Immature natural killer cell (primary cell): ENCODE data around the gene MPPED1. TPM values are rescaled to one million over a fixed set of nuclear protein-coding genes. Genes with fewer than 3 reads are reported as not detected.

ENCODE experiments used
- DNase-seq, 3 donors: peaks; one replicate each; pipeline ENCODE4 v3.0.0; 2022; ENCODE audit warnings: mixed read lengths in 1 of 3
- H3K27ac Mint-ChIP-seq, 6 donors: one replicate each; pipeline ENCODE4 v1.8.0; 2020; ENCODE audit warnings: mixed read lengths in 6 of 6, mild to moderate bottlenecking in 5 of 6, inconsistent platforms in 4 of 6, moderate library complexity in 3 of 6
- H3K27me3 Mint-ChIP-seq, 3 donors: one replicate each; pipeline ENCODE4 v1.8.0; 2020 to 2021; ENCODE audit warnings: low read depth in 3 of 3, mild to moderate bottlenecking in 3 of 3, mixed read lengths in 3 of 3, moderate library complexity in 3 of 3, inconsistent platforms in 1 of 3
- H3K36me3 Mint-ChIP-seq, 3 donors: one replicate each; pipeline ENCODE4 v1.8.0; 2020; ENCODE audit warnings: mixed read lengths in 3 of 3, inconsistent platforms in 2 of 3, mild to moderate bottlenecking in 2 of 3
- H3K4me1 Mint-ChIP-seq, 2 donors: one replicate each; pipeline ENCODE4 v1.8.0; 2020; ENCODE audit warnings: inconsistent platforms in 2 of 2, mild to moderate bottlenecking in 2 of 2, mixed read lengths in 2 of 2, moderate library complexity in 1 of 2
- H3K4me3 Mint-ChIP-seq, 5 donors: one replicate each; pipeline ENCODE4 v1.8.0; 2020; ENCODE audit warnings: mild to moderate bottlenecking in 5 of 5, mixed read lengths in 5 of 5, inconsistent platforms in 3 of 5, moderate library complexity in 3 of 5
- H3K9me3 Mint-ChIP-seq, 6 donors: one replicate each; pipeline ENCODE4 v1.8.0; 2020; ENCODE audit warnings: mild to moderate bottlenecking in 6 of 6, mixed read lengths in 6 of 6, inconsistent platforms in 4 of 6, moderate library complexity in 3 of 6
- polyA plus RNA-seq, 3 donors: library from polyadenylated mRNA; unstranded; fragments of 300-500 nt; fragmentation: Illumina TruSeq; gene quantifications; one replicate each; pipeline ENCODE4 v1.2.3, GENCODE V29; 2021

MPPED1 gene
- polyA plus RNA-seq, 3 donors from 2014 or later = not detected

DNA sequence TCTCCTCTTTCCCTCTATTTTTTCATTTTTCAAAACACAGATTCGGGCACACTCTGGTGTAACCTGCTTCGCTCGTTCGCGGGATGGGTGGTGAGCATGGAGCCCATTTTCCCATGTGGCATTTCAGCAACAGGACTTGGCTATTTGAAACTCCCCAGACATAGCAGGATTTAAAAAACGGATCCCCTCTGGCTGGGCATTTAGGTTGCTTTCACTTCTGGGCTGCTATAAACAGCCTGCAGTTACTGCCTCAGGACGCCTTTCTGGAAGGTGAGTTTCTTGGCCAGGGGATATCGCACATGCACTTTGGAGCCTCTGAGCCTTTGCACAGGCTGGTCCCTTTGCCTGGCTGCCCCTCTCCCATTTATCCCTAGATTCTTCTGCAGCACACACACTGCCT, 2.8 kb upstream of the MPPED1 start:
- H3K9me3 Mint-ChIP-seq = no peaks in the 10 kb centered on the region
- H3K36me3 Mint-ChIP-seq = no peaks in the 10 kb centered on the region
- H3K4me3 Mint-ChIP-seq = no peak overlapping the region
- DNase-seq = no peak
- no peaks in the 10 kb centered on the region for H3K4me1 Mint-ChIP-seq
- no peak overlapping the region for H3K27ac Mint-ChIP-seq
- peaks cover 11 to 17% (median 16%) of the 10 kb centered on the region in 3 donors for H3K27me3 Mint-ChIP-seq

DNA sequence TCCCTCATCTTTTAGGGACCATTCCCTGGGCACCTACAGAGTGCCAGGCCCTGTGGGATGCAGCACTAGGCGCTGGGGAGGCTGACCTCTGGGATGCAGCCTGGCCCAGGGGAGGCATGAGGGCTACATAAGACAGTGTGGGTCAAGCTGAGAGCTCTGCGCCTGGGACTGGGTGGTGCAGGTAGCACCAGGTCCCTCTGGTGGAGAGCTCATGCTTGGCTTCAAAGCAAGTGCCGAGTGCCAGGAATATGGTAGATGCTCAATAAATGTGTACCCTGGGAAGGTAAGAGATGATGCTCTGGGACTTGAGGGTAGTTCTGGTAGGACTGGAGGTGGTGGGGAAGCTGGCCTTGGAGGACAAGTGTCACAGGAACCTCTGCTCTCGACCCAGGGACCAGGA, 2.0 kb upstream of the MPPED1 start:
- Mint-ChIP-seq H3K9me3 (no peaks in the 10 kb centered on the region), H3K4me3 (no peak overlapping the region), H3K27ac (no peak overlapping the region), H3K4me1 (no peaks in the 10 kb centered on the region), H3K27me3 (peaks cover 11 to 21% (median 17%) of the 10 kb centered on the region in 3 donors), H3K36me3 (no peaks in the 10 kb centered on the region)
- no peak for DNase-seq

DNA sequence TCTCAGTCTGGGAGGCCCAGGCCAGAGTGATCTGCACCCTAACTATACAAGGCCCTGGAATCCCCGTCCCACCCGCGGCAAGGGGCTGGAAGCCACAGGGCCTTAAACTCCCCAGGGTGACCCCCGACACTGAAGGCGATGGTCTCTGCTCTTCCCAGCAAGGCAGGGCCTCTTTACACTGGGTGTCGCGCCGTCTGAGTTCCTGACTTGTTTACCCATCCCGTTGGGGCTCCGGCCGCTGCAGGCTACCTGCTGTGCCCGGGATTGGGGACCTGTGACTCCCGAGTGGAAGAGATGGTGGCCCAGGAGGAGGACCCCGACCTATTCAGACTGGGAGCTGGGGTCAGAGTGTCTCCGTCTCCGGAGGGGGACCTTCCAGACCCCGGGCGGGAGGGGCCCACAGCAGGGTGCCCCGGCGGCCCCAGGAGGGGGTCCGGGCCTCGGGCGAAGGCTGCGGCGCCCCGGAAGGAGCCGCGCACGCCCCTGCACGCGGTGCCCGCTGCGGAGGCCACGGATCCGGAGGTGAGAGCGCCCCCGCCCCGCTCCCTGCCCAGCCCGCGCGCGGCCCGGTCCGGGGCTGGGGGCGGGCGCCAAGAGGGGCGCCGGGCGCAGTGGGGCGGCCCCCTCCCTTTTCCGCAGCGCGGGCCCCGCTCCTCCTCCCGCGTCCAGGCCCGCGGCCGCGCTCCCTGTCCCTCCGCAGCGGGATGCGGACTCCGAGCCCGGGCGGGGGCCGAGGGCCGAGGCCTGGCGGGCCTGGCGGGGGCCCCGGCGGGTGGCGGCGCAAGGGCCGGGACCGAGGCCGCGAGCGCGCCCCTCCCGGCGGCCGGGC, 560 bp upstream of the MPPED1 start:
- no peak for DNase-seq
- H3K27ac Mint-ChIP-seq = no peak overlapping the region
- H3K36me3 Mint-ChIP-seq = no peaks in the 10 kb centered on the region
- H3K4me1 Mint-ChIP-seq = no peaks in the 10 kb centered on the region
- no peak overlapping the region for H3K4me3 Mint-ChIP-seq
- peaks cover 13 to 28% (median 17%) of the 10 kb centered on the region in 3 donors for H3K27me3 Mint-ChIP-seq
- no peaks in the 10 kb centered on the region for H3K9me3 Mint-ChIP-seq

DNA sequence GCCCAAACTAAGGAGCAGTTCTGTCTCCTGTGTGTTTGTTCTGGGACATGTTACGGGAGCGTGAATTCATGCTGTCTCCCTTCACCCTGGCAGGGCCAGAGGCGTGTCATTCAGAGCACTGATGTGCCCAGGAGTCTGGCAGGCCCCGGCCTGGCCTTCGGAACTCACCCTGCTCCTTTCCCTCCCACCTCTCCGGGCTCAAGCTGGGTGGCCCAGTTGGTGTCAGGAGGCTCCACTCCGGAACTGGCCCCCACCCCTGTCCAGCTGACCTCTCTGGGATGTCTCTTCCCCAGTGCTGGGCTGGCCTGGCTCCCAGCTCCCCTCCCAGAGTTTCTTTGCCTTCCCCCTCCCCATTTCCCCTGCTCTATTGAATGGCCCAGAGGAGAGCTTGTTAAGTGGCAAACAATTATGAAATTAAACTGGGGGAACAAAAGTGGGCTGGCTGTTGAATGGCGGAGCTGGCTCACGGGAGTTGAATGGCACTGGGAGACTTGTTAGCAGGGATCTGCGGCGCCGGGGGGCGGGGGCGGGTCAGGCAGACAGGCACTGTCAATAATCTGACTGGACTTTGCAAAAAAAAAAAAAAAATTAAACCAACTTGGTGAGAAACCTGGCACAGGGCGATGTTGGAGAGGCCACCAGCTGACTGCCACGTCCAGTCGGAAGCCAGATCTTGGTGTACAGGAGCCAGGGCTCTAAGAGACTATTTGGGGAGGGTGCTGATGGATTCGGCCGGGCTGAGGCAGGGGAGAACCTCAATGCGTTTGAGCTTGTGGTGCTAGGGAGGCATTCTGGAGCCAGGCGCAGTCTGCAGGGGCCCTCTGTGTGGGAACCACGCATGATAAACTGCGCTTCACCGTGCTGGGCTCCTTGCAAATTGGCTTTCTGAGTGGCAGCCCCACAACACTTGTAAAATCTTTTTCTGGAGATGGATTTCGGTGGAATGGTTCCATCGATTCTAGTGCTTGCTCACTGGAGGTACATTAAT, 1.3 kb downstream of the MPPED1 start:
- peaks cover 13 to 28% (median 21%) of the 10 kb centered on the region in 3 donors for H3K27me3 Mint-ChIP-seq
- H3K4me1 Mint-ChIP-seq = no peaks in the 10 kb centered on the region
- H3K4me3 Mint-ChIP-seq = no peak overlapping the region
- DNase-seq = no peak
- no peak overlapping the region for H3K27ac Mint-ChIP-seq
- H3K36me3 Mint-ChIP-seq = no peaks in the 10 kb centered on the region
- no peaks in the 10 kb centered on the region for H3K9me3 Mint-ChIP-seq

DNA sequence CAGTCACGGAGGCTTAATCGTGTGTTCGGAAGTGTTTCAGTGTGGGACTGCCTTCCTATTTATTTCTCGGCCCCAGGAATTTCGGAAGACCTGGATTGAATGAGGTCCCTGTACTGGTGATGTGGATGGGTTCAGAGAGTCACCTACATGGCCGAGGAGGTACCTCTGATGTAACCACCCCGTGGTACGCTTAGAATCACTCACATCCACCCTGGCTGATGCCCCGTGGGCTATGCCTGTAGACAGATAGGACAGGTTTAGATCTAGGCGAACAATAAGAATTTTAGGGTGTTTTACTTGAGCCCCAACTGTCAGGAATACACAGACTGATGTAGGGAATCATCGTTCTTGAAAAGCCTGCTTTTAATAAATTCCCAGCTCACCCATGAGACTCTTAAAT, 2.0 kb downstream of the MPPED1 start:
- Mint-ChIP-seq H3K4me1 (no peaks in the 10 kb centered on the region), H3K27ac (no peak overlapping the region), H3K27me3 (peaks cover 13 to 28% (median 18%) of the 10 kb centered on the region in 3 donors)

DNA sequence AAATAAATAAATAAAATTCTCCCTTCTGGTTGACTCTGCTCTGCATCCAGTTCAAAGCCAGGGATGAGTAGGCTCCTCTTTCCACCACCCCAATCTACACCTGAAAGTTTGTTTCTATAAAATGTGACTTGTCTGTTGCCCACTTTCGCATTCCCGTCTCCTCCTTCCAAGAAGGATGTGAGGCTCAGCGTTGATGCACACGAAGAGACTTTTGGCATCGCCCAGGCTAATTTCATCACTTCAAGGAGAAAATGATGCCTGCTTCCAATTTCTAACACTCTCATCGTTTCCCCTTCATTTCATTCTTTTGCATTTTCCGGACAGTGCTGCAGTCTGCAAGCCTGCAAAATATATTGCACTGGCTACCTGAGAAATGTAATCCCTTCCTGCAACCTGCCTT, 3.9 kb downstream of the MPPED1 start:
- Mint-ChIP-seq H3K4me3 (no peak overlapping the region), H3K27ac (no peak overlapping the region), H3K9me3 (no peaks in the 10 kb centered on the region), H3K4me1 (no peaks in the 10 kb centered on the region), H3K36me3 (no peaks in the 10 kb centered on the region), H3K27me3 (peaks cover 4 to 21% (median 13%) of the 10 kb centered on the region in 3 donors)
- no peak for DNase-seq

More for the DNA sequence above, 2.0 kb downstream of the MPPED1 start:
- Mint-ChIP-seq H3K9me3 (no peaks in the 10 kb centered on the region), H3K4me3 (no peak overlapping the region), H3K36me3 (no peaks in the 10 kb centered on the region)
- no peak for DNase-seq

DNA sequence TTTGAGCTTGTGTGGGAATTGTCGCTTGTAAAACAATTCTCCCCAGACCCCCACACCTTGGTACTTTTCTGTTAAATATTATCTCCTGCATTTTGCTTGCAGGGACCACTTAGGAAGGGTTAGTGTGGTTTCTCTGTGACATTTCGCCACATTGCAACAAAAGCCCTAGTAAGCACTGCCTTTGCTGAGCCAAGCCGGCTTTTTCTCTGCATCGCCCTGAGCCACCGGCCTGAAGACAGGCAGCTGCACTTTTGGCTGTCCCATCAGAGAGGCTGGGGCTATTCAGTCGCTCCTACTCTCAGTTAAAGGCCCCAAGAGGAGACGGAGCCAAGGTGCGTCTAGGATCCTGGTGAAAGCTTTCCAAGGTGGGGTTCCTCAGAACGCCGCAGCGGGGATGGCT, 5.7 kb downstream of the MPPED1 start:
- Mint-ChIP-seq H3K4me3 (no peak overlapping the region), H3K36me3 (no peaks in the 10 kb centered on the region), H3K4me1 (no peaks in the 10 kb centered on the region), H3K27me3 (peaks cover 3 to 23% (median 13%) of the 10 kb centered on the region in 3 donors), H3K27ac (no peak overlapping the region), H3K9me3 (no peaks in the 10 kb centered on the region)
- no peak for DNase-seq

DNA sequence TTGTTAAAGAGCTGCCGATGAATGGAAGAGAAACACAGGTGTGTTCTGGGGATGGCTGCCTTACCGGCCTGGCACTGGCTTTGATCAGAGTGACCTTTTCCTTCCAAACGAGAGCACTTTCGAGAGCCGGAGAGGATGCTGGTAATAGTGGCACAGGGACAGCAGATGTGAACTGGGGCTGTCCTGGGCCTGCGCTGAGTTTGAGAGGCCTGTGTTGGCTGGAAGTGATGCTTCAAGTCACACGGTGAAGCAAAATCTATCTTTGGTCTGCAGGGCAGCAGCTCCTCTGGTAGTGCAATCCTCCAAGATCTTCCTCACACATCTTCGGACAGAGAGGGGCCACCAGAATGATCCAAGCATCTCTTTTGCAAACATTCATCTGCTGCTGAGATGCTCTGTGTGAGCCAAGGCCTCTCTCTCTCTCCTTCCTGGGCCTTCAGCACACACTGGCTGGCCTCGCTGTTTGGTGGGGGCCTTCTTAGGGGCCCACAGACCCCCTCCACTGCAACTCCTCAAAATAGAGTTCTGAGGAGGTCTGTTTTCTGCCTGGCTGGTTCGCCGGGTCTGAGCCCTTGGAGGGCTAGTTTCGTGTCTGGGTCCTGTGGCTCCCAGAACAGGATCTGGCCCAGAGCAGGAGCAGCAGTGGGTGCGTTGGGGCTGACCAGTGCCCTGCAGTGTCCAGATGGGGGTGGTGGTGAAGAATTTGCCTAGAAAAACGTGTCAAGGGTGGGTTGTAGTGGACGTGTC, 6.4 kb downstream of the MPPED1 start:
- Mint-ChIP-seq H3K9me3 (no peaks in the 10 kb centered on the region), H3K4me3 (no peak overlapping the region)

DNA sequence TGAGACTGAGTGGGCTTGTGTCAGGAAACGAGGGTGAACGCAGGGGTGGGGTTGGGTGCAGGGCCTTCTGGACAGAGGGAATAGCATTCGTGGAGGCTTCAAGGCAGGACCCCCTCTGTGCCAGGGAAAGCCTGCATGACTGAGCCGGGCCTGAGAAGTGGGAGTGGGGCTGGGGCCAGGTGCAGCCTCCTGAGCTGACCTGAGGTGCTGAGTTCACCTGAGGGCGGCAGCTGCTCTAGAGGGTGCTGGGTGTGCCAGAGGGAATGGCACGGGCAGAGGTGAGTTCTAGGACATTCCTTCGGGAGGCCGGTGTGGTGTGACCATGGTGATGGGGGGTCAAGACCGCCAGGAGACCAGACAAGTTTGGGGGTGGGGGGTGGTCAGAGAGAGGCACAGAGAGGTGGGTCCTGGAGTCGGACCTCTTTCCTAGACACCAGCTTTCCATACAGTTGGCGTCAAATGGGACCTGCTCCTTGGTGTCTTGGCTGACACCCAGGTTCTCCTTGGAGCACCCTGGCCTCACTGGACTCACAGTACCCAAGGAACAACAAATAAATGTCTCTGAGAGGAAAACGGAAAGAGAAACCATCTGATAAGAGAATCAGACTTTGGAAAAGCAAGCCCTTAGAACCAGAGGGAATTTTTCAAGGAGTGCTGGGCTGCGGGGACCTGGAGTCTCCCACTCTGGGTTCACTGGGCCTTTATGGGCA, 7.7 kb downstream of the MPPED1 start:
- H3K27ac Mint-ChIP-seq = no peak overlapping the region
- no peaks in the 10 kb centered on the region for H3K4me1 Mint-ChIP-seq
- H3K9me3 Mint-ChIP-seq = no peaks in the 10 kb centered on the region
- no peaks in the 10 kb centered on the region for H3K36me3 Mint-ChIP-seq
- peaks cover 2 to 9% (median 6%) of the 10 kb centered on the region in 3 donors for H3K27me3 Mint-ChIP-seq
- H3K4me3 Mint-ChIP-seq = no peak overlapping the region
- no peak for DNase-seq

More for the DNA sequence above, 6.4 kb downstream of the MPPED1 start:
- Mint-ChIP-seq H3K27ac (no peak overlapping the region), H3K27me3 (peaks cover 2 to 19% (median 9%) of the 10 kb centered on the region in 3 donors), H3K36me3 (no peaks in the 10 kb centered on the region), H3K4me1 (no peaks in the 10 kb centered on the region)
- DNase-seq = no peak

DNA sequence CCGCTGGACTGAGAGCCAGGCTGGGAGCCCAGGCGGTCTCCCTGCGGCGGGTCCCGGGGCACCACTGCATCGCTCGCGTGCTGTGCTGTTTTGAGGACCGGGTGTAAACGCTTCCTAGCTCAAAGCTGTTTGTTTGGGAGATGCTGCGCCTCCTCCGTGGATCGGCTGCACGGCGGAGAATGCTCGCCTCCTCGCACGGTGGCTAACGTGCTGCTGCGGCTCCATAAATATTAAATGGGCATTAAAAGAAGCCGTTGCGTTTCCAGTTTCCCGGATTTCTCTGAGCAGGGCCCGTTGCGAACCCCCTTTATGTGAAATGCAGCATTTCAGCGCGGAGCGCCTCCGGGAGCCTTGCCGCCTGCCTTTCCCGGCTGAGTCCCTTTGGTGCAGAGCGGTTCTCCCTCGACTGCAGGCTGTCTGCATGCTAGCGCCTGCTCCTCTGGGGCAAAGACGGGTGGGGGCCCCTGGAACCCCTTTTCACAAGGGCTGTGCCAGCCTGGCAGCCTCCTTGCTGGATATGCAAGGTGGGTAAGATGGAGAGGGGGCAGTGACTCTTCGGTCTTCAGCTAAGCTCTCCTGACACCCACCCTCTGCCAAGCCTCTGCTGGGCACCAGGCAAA, 9.3 kb downstream of the MPPED1 start:
- H3K4me1 Mint-ChIP-seq = no peaks in the 10 kb centered on the region
- H3K36me3 Mint-ChIP-seq = no peaks in the 10 kb centered on the region
- H3K27ac Mint-ChIP-seq = no peak overlapping the region
- no peaks in the 10 kb centered on the region for H3K9me3 Mint-ChIP-seq
- DNase-seq = no peak
- no peak overlapping the region for H3K4me3 Mint-ChIP-seq
- H3K27me3 Mint-ChIP-seq = peaks cover 0 to 6% (median 4%) of the 10 kb centered on the region in 3 donors

DNA sequence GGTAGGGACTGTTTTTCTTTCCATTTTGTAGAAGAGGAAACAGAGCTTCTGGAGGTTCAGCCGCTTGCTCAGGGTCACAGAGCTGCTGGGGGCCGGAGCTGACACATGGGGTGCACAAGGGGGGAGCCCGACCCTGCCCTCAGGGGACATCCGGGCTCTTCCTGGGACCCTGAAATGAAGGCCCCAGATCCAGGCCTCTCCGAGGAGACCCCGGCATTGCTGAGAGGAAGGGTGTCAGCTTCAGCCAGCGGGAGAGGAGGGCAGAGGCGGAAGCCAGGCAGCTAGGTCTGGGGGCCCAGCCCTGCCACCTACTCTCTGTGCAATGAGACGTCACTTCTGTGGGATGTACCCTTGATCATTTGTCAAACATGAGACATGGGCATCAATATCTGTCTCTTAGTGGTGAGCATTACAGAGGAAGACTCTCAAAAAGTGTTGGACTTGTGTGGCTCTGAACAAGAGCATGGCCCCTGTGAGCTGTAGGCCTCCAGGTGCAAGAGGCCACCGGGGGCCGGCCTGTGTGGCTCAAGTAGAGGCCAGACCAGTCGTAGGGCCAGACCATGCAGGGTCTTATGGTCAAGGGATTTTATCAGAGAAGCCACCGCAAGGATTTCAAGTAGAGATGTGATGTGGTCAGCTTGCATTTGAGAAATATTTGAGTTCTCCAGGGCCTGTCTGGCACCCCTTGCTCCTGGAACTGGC, 10.3 kb downstream of the MPPED1 start:
- Mint-ChIP-seq H3K27me3 (peaks cover 0 to 2% (median 0%) of the 10 kb centered on the region in 3 donors), H3K4me3 (no peak overlapping the region), H3K9me3 (no peaks in the 10 kb centered on the region), H3K27ac (no peak overlapping the region), H3K36me3 (no peaks in the 10 kb centered on the region), H3K4me1 (no peaks in the 10 kb centered on the region)
- DNase-seq = no peak

DNA sequence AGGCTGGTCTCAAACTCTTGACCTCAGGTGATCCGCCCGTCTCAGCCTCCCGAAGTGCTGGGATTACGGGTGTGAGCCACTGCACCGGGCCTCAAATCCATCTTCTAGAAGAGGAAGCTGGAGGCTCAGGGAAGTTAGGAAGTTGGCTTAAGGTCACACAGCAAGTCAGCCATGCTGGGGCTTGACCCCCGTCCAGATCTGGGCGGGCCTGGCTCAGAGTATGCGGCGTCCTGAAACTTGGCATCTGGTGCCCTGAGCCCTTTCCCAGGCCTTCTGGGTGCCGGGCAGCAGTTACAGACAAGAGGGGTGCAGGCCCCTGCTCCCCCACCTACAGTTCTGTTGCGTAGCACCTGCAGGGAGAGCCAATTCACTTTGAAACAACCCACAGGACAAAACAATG, 11.2 kb downstream of the MPPED1 start:
- Mint-ChIP-seq H3K9me3 (no peaks in the 10 kb centered on the region), H3K36me3 (no peaks in the 10 kb centered on the region), H3K4me3 (no peak overlapping the region)

More for the DNA sequence above, 11.2 kb downstream of the MPPED1 start:
- Mint-ChIP-seq H3K4me1 (no peaks in the 10 kb centered on the region), H3K27ac (no peak overlapping the region), H3K27me3 (peaks cover 0 to 2% (median 0%) of the 10 kb centered on the region in 3 donors)
- DNase-seq = no peak
